ENCODE results near the gene FKBP2. TPM values are rescaled to one million over a fixed set of nuclear protein-coding genes. Genes with fewer than 3 reads are reported as not detected.

FKBP2 gene
- total RNA-seq, 4 donors from 2014 or later = 50.7 to 89.6 (median 56.0) TPM

- peak; percentile 83 for DNase-seq
- 0% methylated on average over 6 to 12 of the region's 58 CpGs for WGBS, 2 donors
These were observed 28.8 kb downstream of the FKBP2 start for GRCh38 chr11:64269540-64270220.

DNA sequence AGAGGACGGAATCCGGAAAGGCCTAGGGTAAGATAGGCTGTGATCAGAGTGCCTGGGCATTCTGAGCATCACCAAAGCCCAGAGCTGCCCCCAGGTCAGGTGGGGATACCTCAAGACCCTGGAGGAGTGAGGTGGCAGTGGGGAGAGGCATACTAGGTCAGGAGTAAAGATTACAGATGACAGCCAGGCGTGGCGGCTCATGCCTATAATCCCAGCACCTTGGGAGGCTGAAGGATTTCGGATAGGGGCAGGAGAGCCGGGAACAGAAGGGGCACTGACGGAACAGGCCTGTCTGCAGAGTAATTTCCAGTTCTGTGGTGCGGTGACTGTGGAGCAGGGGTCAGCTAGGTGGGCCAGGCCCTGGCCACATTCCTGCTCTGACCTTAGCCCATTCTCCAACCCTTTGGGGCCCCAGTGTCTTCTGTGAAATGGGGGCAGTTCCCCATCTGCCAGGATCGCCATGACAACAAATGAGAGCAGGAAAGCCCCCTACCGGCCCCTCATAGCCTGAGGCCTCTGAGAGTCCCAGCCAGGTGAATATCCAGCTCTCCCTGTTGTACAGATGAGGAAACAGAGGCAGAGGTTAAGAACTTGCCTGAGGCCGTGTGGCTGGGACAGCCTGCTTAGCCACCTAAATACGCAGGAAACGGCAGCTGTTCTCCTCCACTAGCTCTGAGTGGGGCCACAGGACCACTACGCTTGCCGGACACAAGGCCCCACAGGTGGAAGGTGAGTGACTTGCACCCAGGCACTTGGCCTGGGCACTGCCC is 34.3 kb downstream of the FKBP2 start:
- Histone ChIP-seq H3K4me3 (no peak overlapping the region), H3K4me1 (peaks cover 13 to 54% (median 17%) of the 10 kb centered on the region in 3 donors), H3K27me3 (no peaks in the 10 kb centered on the region), H3K27ac (peak overlapping the region in 2 of 4 donors; percentile 66 to 81), H3K9me3 (no peaks in the 10 kb centered on the region), H3K36me3 (peaks cover 0 to 52% (median 9%) of the 10 kb centered on the region in 3 donors)
- intact Hi-C loops (cut with DNase I) = no loop called here
- TF ChIP-seq POLR2A (IDR thresholded peaks at IDR 0.05) (no peak), CTCF (IDR thresholded peaks at IDR 0.05) (no peak)
- 90 to 93% methylated on average over 9 to 11 of the region's 15 CpGs for WGBS, 2 donors
- no peak for DNase-seq

More at GRCh38 chr11:64269540-64270220, 28.8 kb downstream of the FKBP2 start:
- intact Hi-C loops (cut with DNase I) = no loop called here
- H3K4me3 ChIP-seq = peak overlapping the region; percentile 58 to 87 (median 76)
- H3K27me3 ChIP-seq = no peaks in the 10 kb centered on the region
- H3K27ac ChIP-seq = peak overlapping the region; percentile 98 to 99 (median 98)
- TF ChIP-seq CTCF (IDR thresholded peaks at IDR 0.05) = peak in 3 of 6 experiments; percentile 7 to 27 (median 10)
- peak in 3 of 4 donors; percentile 17 to 55 (median 29) for TF ChIP-seq POLR2A (IDR thresholded peaks at IDR 0.05)
- peaks cover 4 to 30% (median 9%) of the 10 kb centered on the region in 3 donors for H3K36me3 ChIP-seq
- peaks cover 31 to 63% (median 32%) of the 10 kb centered on the region in 3 donors for H3K4me1 ChIP-seq
- H3K9me3 ChIP-seq = no peaks in the 10 kb centered on the region

GRCh38 chr11:64275841-64276240 is 34.9 kb downstream of the FKBP2 start:
- WGBS, 2 donors = 100% methylated on average over 1 to 2 of the region's 2 CpGs
- TF ChIP-seq POLR2A (IDR thresholded peaks at IDR 0.05) = no peak
- TF ChIP-seq CTCF (IDR thresholded peaks at IDR 0.05) = no peak
- Histone ChIP-seq H3K4me3 (no peak overlapping the region), H3K36me3 (peaks cover 0 to 57% (median 9%) of the 10 kb centered on the region in 3 donors), H3K27me3 (no peaks in the 10 kb centered on the region), H3K27ac (peak overlapping the region in 2 of 4 donors; percentile 66 to 81), H3K9me3 (no peaks in the 10 kb centered on the region), H3K4me1 (peaks cover 13 to 54% (median 17%) of the 10 kb centered on the region in 3 donors)
- intact Hi-C loops (cut with DNase I) = no loop called here
- no peak for DNase-seq

DNA sequence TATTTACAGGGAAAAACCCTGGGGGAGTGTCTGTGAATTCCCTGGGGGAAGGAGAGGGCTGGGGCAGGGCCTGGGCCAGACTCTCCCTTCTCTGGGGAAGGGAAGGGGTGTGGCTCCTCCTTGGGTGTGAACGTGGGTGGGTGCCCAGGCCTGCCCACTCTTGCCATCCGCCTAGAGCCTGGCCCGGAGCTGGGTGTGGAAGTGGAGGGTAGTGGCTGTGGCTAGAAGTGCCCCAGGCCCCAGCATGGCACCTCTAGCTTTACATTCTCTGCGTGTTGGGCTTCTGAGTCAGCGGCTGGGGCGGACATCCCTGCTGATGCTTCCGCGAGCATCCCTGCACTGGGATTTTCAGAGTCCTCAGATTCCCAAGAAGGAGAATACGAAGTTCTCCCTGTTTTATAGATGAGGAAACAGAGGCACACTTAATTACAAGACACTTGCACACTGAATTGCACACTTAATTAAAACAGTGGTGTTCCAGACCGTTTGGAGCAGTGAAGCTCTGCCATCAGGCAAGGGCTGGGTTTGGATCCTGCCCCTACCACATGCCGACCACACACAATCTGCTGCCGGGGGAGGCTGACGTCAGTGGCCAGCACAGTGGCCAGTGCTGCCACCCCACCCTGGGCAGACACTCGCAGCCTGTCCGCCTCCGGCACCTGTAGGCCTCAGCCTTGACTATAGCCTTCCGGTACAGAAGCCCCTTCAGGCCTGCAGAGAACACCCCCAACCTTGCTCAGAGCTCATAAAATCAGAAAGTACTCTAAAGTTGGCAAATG is 35.9 kb downstream of the FKBP2 start:
- TF ChIP-seq POLR2A (IDR thresholded peaks at IDR 0.05) (no peak), CTCF (IDR thresholded peaks at IDR 0.05) (no peak)
- Histone ChIP-seq H3K4me3 (no peak overlapping the region), H3K4me1 (peaks cover 9 to 58% (median 14%) of the 10 kb centered on the region in 3 donors), H3K27ac (peak overlapping the region; percentile 38 to 81 (median 60)), H3K27me3 (no peaks in the 10 kb centered on the region), H3K9me3 (no peaks in the 10 kb centered on the region), H3K36me3 (peaks cover under 1 to 66% (median 9%) of the 10 kb centered on the region in 3 donors)
- 51 to 70% methylated on average over 13 to 14 of the region's 17 CpGs for WGBS, 2 donors
- DNase-seq = no peak
- intact Hi-C loops (cut with DNase I) = no loop called here

All from esophagus squamous epithelium (tissue), 5 donors.